ENCODE measurements around the gene DNAAF2.

Gene DNAAF2

GRCh38 chr14:49640540-49641417 is 5.7 kb upstream of the DNAAF2 start:
- H3K9me3 ChIP-seq (ENCODE audit: control insufficient read depth in 1 of 2, low read length in 2 of 2): no peaks in the 10 kb centered on the region
- no peak overlapping the region for H3K4me3 ChIP-seq (ENCODE audit: low read depth in 1 of 2, low read length in 2 of 2)
- H3K4me1 ChIP-seq (ENCODE audit: control insufficient read depth in 1 of 2, insufficient read depth in 2 of 2, low read length in 2 of 2): peaks cover 12 to 25% of the 10 kb centered on the region in 2 donors
- no peaks in the 10 kb centered on the region for H3K27me3 ChIP-seq (ENCODE audit: low read depth, low read length)
- H3K36me3 ChIP-seq (ENCODE audit: control insufficient read depth in 1 of 2, insufficient read depth in 2 of 2, low read length in 2 of 2): peaks cover 4 to 5% of the 10 kb centered on the region in 2 donors
- no peak overlapping the region for H3K27ac ChIP-seq (ENCODE audit: low read length)

- Histone ChIP-seq H3K27ac (ENCODE audit: low read length) (no peak overlapping the region), H3K27me3 (ENCODE audit: low read depth, low read length) (no peaks in the 10 kb centered on the region), H3K4me3 (ENCODE audit: low read depth in 1 of 2, low read length in 2 of 2) (no peak overlapping the region), H3K4me1 (ENCODE audit: control insufficient read depth in 1 of 2, insufficient read depth in 2 of 2, low read length in 2 of 2) (peaks cover 12 to 25% of the 10 kb centered on the region in 2 donors), H3K9me3 (ENCODE audit: control insufficient read depth in 1 of 2, low read length in 2 of 2) (no peaks in the 10 kb centered on the region), H3K36me3 (ENCODE audit: control insufficient read depth in 1 of 2, insufficient read depth in 2 of 2, low read length in 2 of 2) (peaks cover 4 to 11% of the 10 kb centered on the region in 2 donors)
Measured at GRCh38 chr14:49637534-49638078, 2.6 kb upstream of the DNAAF2 start.

GRCh38 chr14:49636866-49637265 is 1.8 kb upstream of the DNAAF2 start:
- Histone ChIP-seq H3K4me1 (ENCODE audit: control insufficient read depth in 1 of 2, insufficient read depth in 2 of 2, low read length in 2 of 2) (peaks cover 6 to 25% of the 10 kb centered on the region in 2 donors), H3K4me3 (ENCODE audit: low read depth in 1 of 2, low read length in 2 of 2) (no peak overlapping the region), H3K27ac (ENCODE audit: low read length) (no peak overlapping the region), H3K36me3 (ENCODE audit: control insufficient read depth in 1 of 2, insufficient read depth in 2 of 2, low read length in 2 of 2) (peaks cover 4 to 11% of the 10 kb centered on the region in 2 donors), H3K9me3 (ENCODE audit: control insufficient read depth in 1 of 2, low read length in 2 of 2) (no peaks in the 10 kb centered on the region), H3K27me3 (ENCODE audit: low read depth, low read length) (no peaks in the 10 kb centered on the region)

- Histone ChIP-seq H3K4me1 (ENCODE audit: control insufficient read depth in 1 of 2, insufficient read depth in 2 of 2, low read length in 2 of 2) (peaks cover 0 to 34% of the 10 kb centered on the region in 2 donors), H3K27me3 (ENCODE audit: low read depth, low read length) (no peaks in the 10 kb centered on the region), H3K9me3 (ENCODE audit: control insufficient read depth in 1 of 2, low read length in 2 of 2) (no peaks in the 10 kb centered on the region), H3K36me3 (ENCODE audit: control insufficient read depth in 1 of 2, insufficient read depth in 2 of 2, low read length in 2 of 2) (peaks cover 4 to 9% of the 10 kb centered on the region in 2 donors), H3K4me3 (ENCODE audit: low read depth in 1 of 2, low read length in 2 of 2) (peak overlapping the region; percentile 80 to 99), H3K27ac (ENCODE audit: low read length) (peak overlapping the region; percentile 83)
Measured at GRCh38 chr14:49633640-49634546, 1.2 kb downstream of the DNAAF2 start.

GRCh38 chr14:49623941-49624839 is 10.9 kb downstream of the DNAAF2 start:
- H3K4me1 ChIP-seq (ENCODE audit: control insufficient read depth in 1 of 2, insufficient read depth in 2 of 2, low read length in 2 of 2): peaks cover 15 to 25% of the 10 kb centered on the region in 2 donors
- H3K4me3 ChIP-seq (ENCODE audit: low read depth in 1 of 2, low read length in 2 of 2): peak overlapping the region in 1 of 2 donors; percentile 7
- H3K9me3 ChIP-seq (ENCODE audit: control insufficient read depth in 1 of 2, low read length in 2 of 2): no peaks in the 10 kb centered on the region
- no peaks in the 10 kb centered on the region for H3K27me3 ChIP-seq (ENCODE audit: low read depth, low read length)
- peaks cover 0 to 7% of the 10 kb centered on the region in 2 donors for H3K36me3 ChIP-seq (ENCODE audit: control insufficient read depth in 1 of 2, insufficient read depth in 2 of 2, low read length in 2 of 2)
- H3K27ac ChIP-seq (ENCODE audit: low read length): no peak overlapping the region

GRCh38 chr14:49623387-49623786 is 11.7 kb downstream of the DNAAF2 start:
- no peaks in the 10 kb centered on the region for H3K9me3 ChIP-seq (ENCODE audit: control insufficient read depth in 1 of 2, low read length in 2 of 2)
- no peaks in the 10 kb centered on the region for H3K27me3 ChIP-seq (ENCODE audit: low read depth, low read length)
- H3K36me3 ChIP-seq (ENCODE audit: control insufficient read depth in 1 of 2, insufficient read depth in 2 of 2, low read length in 2 of 2): peaks cover 0 to 7% of the 10 kb centered on the region in 2 donors
- peaks cover 18 to 25% of the 10 kb centered on the region in 2 donors for H3K4me1 ChIP-seq (ENCODE audit: control insufficient read depth in 1 of 2, insufficient read depth in 2 of 2, low read length in 2 of 2)
- peak overlapping the region in 1 of 2 donors; percentile 96 for H3K4me3 ChIP-seq (ENCODE audit: low read depth in 1 of 2, low read length in 2 of 2)
- H3K27ac ChIP-seq (ENCODE audit: low read length): no peak overlapping the region

GRCh38 chr14:49622022-49622607 is 12.9 kb downstream of the DNAAF2 start:
- H3K4me3 ChIP-seq (ENCODE audit: low read depth in 1 of 2, low read length in 2 of 2): peak overlapping the region; percentile 90 to 96
- H3K36me3 ChIP-seq (ENCODE audit: control insufficient read depth in 1 of 2, insufficient read depth in 2 of 2, low read length in 2 of 2): peaks cover 5 to 13% of the 10 kb centered on the region in 2 donors
- peak overlapping the region; percentile 40 for H3K27ac ChIP-seq (ENCODE audit: low read length)
- H3K27me3 ChIP-seq (ENCODE audit: low read depth, low read length): no peaks in the 10 kb centered on the region
- H3K4me1 ChIP-seq (ENCODE audit: control insufficient read depth in 1 of 2, insufficient read depth in 2 of 2, low read length in 2 of 2): peaks cover 18 to 25% of the 10 kb centered on the region in 2 donors
- H3K9me3 ChIP-seq (ENCODE audit: control insufficient read depth in 1 of 2, low read length in 2 of 2): no peaks in the 10 kb centered on the region

- H3K4me3 ChIP-seq (ENCODE audit: low read depth in 1 of 2, low read length in 2 of 2): peak overlapping the region; percentile 90 to 96
- H3K27ac ChIP-seq (ENCODE audit: low read length): peak overlapping the region; percentile 99
- H3K36me3 ChIP-seq (ENCODE audit: control insufficient read depth in 1 of 2, insufficient read depth in 2 of 2, low read length in 2 of 2): peaks cover 5 to 12% of the 10 kb centered on the region in 2 donors
- peaks cover 18 to 25% of the 10 kb centered on the region in 2 donors for H3K4me1 ChIP-seq (ENCODE audit: control insufficient read depth in 1 of 2, insufficient read depth in 2 of 2, low read length in 2 of 2)
- H3K27me3 ChIP-seq (ENCODE audit: low read depth, low read length): no peaks in the 10 kb centered on the region
- H3K9me3 ChIP-seq (ENCODE audit: control insufficient read depth in 1 of 2, low read length in 2 of 2): no peaks in the 10 kb centered on the region
Measured at GRCh38 chr14:49621114-49621881, 13.7 kb downstream of the DNAAF2 start.

- no peaks in the 10 kb centered on the region for H3K9me3 ChIP-seq (ENCODE audit: control insufficient read depth in 1 of 2, low read length in 2 of 2)
- H3K4me1 ChIP-seq (ENCODE audit: control insufficient read depth in 1 of 2, insufficient read depth in 2 of 2, low read length in 2 of 2): peaks cover 18 to 25% of the 10 kb centered on the region in 2 donors
- peaks cover 5 to 9% of the 10 kb centered on the region in 2 donors for H3K36me3 ChIP-seq (ENCODE audit: control insufficient read depth in 1 of 2, insufficient read depth in 2 of 2, low read length in 2 of 2)
- no peaks in the 10 kb centered on the region for H3K27me3 ChIP-seq (ENCODE audit: low read depth, low read length)
- H3K27ac ChIP-seq (ENCODE audit: low read length): peak within 1 kb of the TSS; percentile 99
- peak within 1 kb of the TSS; percentile 90 to 96 for H3K4me3 ChIP-seq (ENCODE audit: low read depth in 1 of 2, low read length in 2 of 2)
Measured at GRCh38 chr14:49620182-49621113, 14.6 kb downstream of the DNAAF2 start, which contains the start of the genes MGAT2 and RPL36AL. MGAT2 (plus strand) TSS chr14:49620799; CDS start chr14:49621269, 470 bp downstream. RPL36AL (minus strand) TSS chr14:49620626; CDS start chr14:49619104, 1,522 bp downstream.
